ENCODE data around the gene PKIG.
"Not testable (repeated sequence)": the region's sequence is repeated elsewhere in the genome, so short reads cannot be mapped to it uniquely, and the experiment has no call there.

The PKIG gene

GRCh38 chr20:44643596-44644229 is 61.3 kb downstream of the PKIG start:
- DNase-seq: peak; percentile 55

- DNase-seq: no peak
Measured at GRCh38 chr20:44644230-44644617, 61.8 kb downstream of the PKIG start.

DNA sequence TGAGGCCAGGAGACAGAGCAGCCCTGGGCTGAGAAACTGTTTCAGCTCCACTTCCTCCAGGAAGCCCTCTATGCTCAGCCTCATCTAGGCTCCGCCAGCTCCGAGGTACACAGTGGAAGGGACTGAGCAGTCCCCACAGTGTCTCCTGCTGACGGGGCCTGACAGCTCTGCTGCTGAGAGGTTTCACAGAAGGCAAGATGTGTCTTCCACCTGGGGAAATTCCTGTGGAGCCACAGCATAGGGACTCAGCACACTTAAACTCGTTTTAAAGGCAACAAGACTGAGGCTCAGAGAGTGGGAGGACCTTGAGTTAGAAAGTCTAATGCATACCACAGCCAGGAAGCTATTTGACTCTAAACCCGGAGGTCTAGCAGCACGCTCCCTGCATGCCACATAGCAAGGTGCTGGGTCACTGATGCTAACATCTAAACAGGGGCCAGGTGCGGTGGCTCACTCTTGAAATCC is 62.3 kb downstream of the PKIG start:
- peak; percentile 48 for DNase-seq

GRCh38 chr20:44646023-44646640 is 63.8 kb downstream of the PKIG start:
- DNase-seq: peak; percentile 26

DNA sequence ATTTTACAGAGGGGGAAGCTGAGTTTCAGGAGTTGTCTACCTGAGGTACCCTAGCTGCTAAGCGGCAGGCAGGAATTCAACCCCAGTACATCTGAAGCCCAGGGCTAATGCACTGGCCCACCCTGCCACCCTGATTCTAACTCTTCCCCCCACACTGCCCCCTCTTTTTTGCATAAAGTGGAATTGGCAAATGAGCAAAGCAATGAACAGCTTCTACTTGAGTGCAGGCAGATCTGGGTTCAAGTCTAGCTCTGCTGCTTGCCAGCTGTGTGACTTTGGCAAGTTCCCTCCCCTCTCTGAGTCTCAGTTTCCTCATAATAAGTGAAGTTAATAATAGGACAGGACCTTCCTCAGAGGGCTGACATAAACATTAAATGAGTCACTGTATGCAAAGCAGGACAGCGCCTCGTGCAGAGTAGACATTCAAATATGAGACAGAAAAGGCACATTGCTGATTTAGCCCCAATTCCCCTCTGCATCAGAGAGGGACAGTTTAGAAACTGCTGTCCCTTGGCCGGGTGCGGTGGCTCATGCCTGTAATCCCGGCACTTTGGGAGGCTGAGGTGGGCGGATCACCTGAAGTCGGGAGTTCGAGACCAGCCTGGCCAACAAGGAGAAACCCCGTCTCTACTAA is 64.4 kb downstream of the PKIG start:
- DNase-seq: peak; percentile 28

DNA sequence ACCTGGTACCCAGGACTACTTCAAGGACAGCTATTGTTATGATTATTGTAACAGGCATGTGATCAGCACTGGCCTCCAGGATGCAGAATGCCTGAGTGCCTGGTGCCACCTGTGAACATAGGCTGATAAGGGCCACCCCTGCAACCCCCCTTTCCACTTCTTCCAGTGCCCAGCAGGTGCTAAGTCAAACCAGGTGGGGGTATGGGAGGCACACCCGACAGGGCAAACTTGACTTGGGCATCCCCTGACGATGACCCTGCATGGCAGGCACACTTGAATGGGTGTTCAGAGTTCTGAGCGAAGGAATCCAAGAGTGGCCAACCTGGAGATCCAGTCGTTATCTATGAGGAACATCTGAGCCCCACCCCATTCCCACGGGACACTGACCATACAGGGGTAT is 65.7 kb downstream of the PKIG start:
- no peak for DNase-seq

DNA sequence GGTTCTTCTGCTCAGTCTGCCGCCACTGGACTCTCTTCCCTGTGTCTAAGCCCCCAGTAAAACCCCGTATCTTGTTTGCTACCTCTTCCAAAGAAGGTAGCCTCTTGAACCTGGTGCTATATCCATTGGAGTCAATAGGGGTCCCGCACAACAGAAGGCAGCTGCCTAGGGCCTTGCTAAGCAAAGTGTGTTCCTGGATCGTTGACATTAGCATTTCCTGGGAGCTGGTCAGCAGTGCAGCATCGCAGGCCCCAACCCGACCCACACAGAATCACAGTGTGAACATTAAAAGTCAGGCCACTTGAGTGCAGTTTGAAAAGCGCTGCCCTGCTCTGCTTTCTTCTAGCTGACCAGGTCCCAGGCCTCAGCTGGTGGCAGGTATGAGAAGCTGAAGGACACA is 66.2 kb downstream of the PKIG start:
- DNase-seq: no peak

DNA sequence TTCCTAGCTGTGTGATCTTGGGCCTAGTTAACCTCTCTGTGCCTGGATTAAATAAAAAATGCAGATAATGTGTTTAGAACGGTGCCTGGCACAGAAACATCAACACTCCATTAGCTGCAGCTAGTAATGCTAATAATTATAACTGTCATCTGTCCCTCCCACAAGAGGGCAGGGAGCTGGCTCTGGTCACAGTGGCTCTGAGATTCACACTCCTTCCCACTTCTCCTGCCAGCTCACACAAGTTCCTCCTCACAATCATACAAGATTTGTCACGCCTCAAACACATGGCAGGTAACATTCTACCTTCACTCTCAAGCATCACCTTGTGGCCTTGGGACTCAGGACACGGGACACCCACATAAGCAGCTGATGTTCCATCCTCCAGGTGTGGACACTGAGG is 66.7 kb downstream of the PKIG start:
- no peak for DNase-seq

GRCh38 chr20:44649976-44650375 is 67.6 kb downstream of the PKIG start:
- no peak for DNase-seq

GRCh38 chr20:44650771-44651433 is 68.5 kb downstream of the PKIG start:
- DNase-seq: peak; percentile 62

DNA sequence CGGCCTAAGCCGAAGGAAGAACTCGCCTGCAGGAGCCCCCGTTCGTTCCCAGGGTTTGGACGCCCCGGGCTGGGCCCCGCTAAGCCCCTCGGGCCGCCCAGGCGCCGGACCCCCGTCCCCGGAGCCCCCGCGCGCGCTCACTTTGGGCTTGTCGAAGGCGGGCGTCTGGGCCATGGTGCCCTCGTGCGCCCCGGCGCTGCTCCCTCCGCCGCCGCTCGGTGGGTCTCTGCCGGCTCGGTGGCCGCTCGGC is 69.0 kb downstream of the PKIG start:
- no peak for DNase-seq

DNA sequence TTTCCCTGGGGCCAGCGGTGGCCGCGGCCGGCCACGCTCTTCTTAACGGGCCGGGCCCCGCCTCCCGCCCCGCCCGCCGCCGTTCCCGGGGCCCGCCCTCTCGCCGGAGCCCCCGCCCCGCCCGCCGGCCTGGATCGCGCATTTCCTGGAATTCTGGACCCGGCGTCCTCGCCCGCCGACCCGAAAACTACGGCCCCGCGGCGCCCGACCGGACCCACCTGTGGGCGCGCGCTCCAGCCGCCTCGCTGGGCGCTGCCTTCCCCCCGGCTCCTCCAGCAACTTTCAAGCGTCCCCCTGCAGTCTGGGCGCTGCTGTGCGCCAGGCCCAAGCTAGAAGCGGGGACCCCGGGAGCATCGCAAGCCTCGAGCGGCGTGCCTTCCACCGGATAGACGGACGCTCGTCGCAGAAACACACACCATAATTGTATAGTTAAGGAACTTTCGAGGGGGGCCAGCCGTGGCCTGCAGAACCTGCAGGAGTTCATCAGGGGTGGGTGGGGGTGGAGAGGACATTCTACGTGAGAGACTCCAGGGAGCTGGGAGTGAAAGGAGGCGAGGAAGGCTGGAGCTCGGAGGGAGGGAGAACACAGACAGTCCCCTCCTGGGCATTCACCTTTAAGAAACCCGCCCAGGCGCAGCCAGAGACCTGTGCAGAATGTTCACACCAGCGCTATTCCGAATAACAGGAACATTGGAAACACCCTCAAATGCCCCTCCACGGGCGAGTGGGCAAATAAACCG is 69.5 kb downstream of the PKIG start, which contains the start of gene ADA:
Gene ADA, minus strand, starts transcription at position 16 of the 740 bp plus-strand sequence. CDS start 92 bp downstream, outside the sequence.
- peak; percentile 60 for DNase-seq

- DNase-seq: no peak
Measured at GRCh38 chr20:44653546-44653945, 71.2 kb downstream of the PKIG start.

DNA sequence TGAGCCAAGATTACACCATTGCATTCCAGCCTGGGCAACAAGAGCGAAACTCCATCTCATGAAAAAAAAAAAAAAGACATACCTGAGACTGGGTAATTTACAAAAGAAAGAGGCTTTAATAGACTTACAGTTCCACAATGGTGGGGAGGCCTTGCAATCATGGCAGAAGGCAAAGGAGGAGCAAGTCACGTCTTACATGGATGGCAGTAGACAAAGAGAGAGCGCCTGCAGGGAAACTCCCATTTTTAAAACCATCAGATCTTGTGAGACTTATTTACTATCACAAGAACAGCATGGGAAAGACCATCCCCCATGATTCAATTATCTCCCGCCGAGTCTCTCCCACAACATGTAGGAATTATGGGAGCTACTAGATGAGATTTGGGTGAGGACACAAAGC is 71.8 kb downstream of the PKIG start:
- not testable (repeated sequence) for DNase-seq

GRCh38 chr20:44656448-44656847 is 74.1 kb downstream of the PKIG start:
- no peak for DNase-seq

- DNase-seq: no peak
Measured at GRCh38 chr20:44657875-44658274, 75.5 kb downstream of the PKIG start.

DNA sequence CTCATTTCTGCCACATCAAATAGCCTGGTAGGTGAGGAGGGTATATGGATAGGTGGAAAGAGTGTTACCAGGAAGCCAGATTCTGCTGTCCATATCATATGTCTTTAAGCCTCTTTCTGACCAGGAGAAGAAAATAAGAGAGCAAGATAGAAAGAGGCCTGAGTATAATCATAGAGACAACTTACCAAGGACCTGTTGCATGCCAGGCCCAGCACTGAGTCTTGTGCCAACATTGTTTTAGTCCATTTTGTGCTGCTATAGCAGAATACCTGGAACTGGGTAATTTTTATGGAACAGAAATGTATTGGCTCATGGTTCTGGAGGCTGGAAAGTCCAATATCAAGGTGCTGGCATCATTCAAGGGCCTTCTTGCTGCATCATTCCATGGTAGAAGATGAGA is 76.4 kb downstream of the PKIG start:
- no peak for DNase-seq

DNA sequence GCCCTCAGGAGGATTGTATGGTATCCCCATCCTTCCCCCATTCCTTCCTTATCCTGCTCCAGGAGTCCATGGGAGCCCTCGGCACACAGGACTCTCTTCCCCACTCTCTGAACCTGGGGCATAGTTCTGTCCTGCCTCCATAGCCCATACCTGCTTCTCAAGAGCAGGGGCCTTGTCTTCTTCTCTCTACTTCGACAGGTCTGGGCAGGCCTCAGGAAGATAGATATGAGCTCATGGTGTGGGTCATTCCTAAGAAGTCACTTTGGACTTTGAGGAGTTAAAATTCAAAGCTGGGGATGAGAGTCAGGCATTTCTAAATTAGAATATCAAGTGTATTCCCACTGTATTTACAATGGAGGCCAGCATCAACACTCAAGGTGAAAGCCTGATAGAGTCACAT is 77.6 kb downstream of the PKIG start:
- no peak for DNase-seq

- DNase-seq: no peak
Measured at GRCh38 chr20:44660581-44660980, 78.2 kb downstream of the PKIG start.

GRCh38 chr20:44662261-44662660 is 79.9 kb downstream of the PKIG start:
- DNase-seq: no peak

DNA sequence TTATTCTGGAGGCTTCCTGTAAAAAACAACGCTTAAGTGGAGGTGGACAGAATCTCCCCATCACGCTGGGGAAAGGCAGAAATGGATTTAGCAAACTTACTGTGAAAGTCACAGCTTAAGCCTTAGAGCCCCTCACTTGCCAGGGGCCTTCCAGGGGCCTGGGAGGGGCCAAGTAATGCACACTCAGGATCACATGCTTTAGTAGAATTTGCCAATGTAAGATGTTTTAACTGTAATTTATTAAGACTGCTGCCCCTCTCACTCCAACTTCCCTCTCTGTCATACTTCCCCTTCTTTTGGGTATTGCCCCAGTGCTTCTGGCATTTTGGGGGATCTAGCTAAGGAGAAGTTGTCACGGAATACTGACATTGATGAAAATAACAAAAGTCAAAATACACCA is 81.8 kb downstream of the PKIG start:
- no peak for DNase-seq

DNA sequence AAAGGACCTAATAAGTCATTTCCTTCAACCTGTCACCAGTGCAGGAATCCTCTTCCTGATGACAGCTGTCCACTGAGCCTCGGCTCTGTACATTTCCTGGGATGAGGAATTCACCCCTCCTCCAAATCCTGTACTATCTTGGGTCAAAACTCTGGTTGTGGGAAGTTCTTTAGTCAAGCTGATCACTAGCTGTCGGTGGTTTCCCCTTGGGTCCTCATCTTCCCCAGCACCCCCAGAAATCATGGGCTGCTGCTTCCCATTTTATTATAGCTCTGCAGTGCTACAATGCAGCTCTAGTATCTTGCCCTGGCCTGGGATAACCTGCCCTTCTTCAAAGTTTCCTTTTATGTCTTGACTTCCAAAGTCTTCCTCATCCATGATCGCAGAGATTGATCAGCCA is 83.7 kb downstream of the PKIG start:
- DNase-seq: no peak
